SK-N-SH (cell line): ENCODE results near the gene CRIM1. TPM values are rescaled to one million over a fixed set of nuclear protein-coding genes. Genes with fewer than 3 reads are reported as not detected.

ENCODE experiments used
- CTCF ChIA-PET: fragments of 300-600, 350-600 bp; formaldehyde crosslinking; extraction: SDS; loops from one replicate; lab custom pipeline; 2021; lab: Yijun Ruan, JAX
- POLR2A ChIA-PET: fragments of 350-600 bp; sonication (Branson Sonifier 250); formaldehyde crosslinking; extraction: SDS; loops from one replicate; lab custom pipeline; 2020; ENCODE audit warnings: antibody characterized with exemption, inconsistent platforms; lab: Yijun Ruan, JAX
- DNase-seq: peaks from one replicate; pipeline ENCODE4 v3.0.0; 2012
- H2AFZ ChIP-seq: fragments of 200-600 bp; sonication (generic); 2 replicates; pipeline ENCODE4 v1.8.1; 2016; ENCODE audit warnings: antibody characterized with exemption, mild to moderate bottlenecking, low read depth
- H3F3A ChIP-seq: fragments of 200-600 bp; sonication (generic); replicated peaks from 2 replicates; pipeline ENCODE3; 2016; ENCODE audit warnings: antibody characterized with exemption, mild to moderate bottlenecking; ENCODE audit not compliant: insufficient read depth
- H3K27ac ChIP-seq, 2 experiments: fragments of 200-500 bp in 1 of 2; fragments of 200-600 bp in 1 of 2; sonication (Bioruptor generic) in 1 of 2; sonication (generic), shearing (Covaris generic) in 1 of 2; 2 replicates each; pipeline versions ENCODE4 v1.5.1 to v1.6.1; 2014 to 2016; ENCODE audit warnings: low read depth in 2 of 2, inconsistent platforms in 1 of 2, low read length in 1 of 2, mild to moderate bottlenecking in 1 of 2, mixed read lengths in 1 of 2
- H3K27me3 ChIP-seq: fragments of 200-600 bp; sonication (generic), shearing (Covaris generic); 2 replicates; pipeline ENCODE4 v1.6.1; 2016; ENCODE audit warnings: mixed run types; ENCODE audit not compliant: insufficient read depth
- H3K36me3 ChIP-seq, 2 experiments: fragments of 200-500 bp in 1 of 2; fragments of 200-600 bp in 1 of 2; sonication (Bioruptor generic) in 1 of 2; sonication (generic) in 1 of 2; replicated peaks in 1 of 2; 2 replicates each; pipeline versions ENCODE3 to v1.5.1; 2014 to 2016; ENCODE audit warnings: low read length in 1 of 2, mild to moderate bottlenecking in 1 of 2; ENCODE audit not compliant: insufficient read depth in 2 of 2, control insufficient read depth in 1 of 2
- H3K4me1 ChIP-seq, 2 experiments: fragments of 200-500 bp in 1 of 2; fragments of 200-600 bp in 1 of 2; sonication (Bioruptor generic) in 1 of 2; sonication (generic), shearing (Covaris generic) in 1 of 2; 2 replicates each; pipeline versions ENCODE4 v1.5.1 to v1.6.1; 2014 to 2016; ENCODE audit warnings: low read depth in 1 of 2, low read length in 1 of 2, mixed run types in 1 of 2; ENCODE audit not compliant: insufficient read depth in 2 of 2, control insufficient read depth in 1 of 2
- H3K4me2 ChIP-seq: fragments of 200-600 bp; sonication (generic), shearing (Covaris generic); 2 replicates; pipeline ENCODE4 v1.6.1; 2017; ENCODE audit warnings: mixed run types
- H3K4me3 ChIP-seq, 2 experiments: fragments of 200-500 bp in 1 of 2; fragments of 200-600 bp in 1 of 2; sonication (Bioruptor generic) in 1 of 2; sonication (generic), shearing (Covaris generic) in 1 of 2; 2 replicates each; pipeline versions ENCODE4 v1.5.1 to v1.8.1; 2014 to 2016; ENCODE audit warnings: low read depth in 2 of 2, inconsistent platforms in 1 of 2, low read length in 1 of 2, mild to moderate bottlenecking in 1 of 2, mixed read lengths in 1 of 2, moderate library complexity in 1 of 2
- H3K79me2 ChIP-seq: fragments of 200-600 bp; sonication (generic); 2 replicates; pipeline ENCODE4 v1.8.1; 2017; ENCODE audit warnings: mild to moderate bottlenecking; ENCODE audit not compliant: insufficient read depth
- H3K9ac ChIP-seq: fragments of 200-600 bp; sonication (generic); 2 replicates; pipeline ENCODE4 v1.6.1; 2017; ENCODE audit warnings: mixed run types
- H3K9me2 ChIP-seq: fragments of 200-600 bp; sonication (generic); 2 replicates; pipeline ENCODE4 v1.6.1; 2017; ENCODE audit warnings: mixed run types
- H3K9me3 ChIP-seq: fragments of 200-600 bp; sonication (generic); 2 replicates; pipeline ENCODE4 v1.6.1; 2017; ENCODE audit warnings: mixed run types, mild to moderate bottlenecking, moderate library complexity
- H4K20me1 ChIP-seq: fragments of 200-600 bp; sonication (generic); 2 replicates; pipeline ENCODE4 v1.6.1; 2017; ENCODE audit warnings: mild to moderate bottlenecking, mixed run types; ENCODE audit not compliant: insufficient read depth
- ELF1 ChIP-seq: IDR thresholded peaks from 2 replicates; pipeline ENCODE4 v1.4.0; 2012
- EP300 ChIP-seq, 2 experiments: IDR thresholded peaks; 2 replicates each; pipeline versions ENCODE4 v1.4.0 to v1.6.1; 2012; ENCODE audit warnings: borderline replicate concordance in 1 of 2, low read depth in 1 of 2, low read length in 1 of 2
- EZH2phosphoT487 ChIP-seq: fragments of 200-600 bp; sonication (generic); IDR thresholded peaks from 2 replicates; pipeline ENCODE4 v1.6.1; 2017; ENCODE audit warnings: low read depth, mixed run types, mild to moderate bottlenecking, antibody characterized with exemption, moderate library complexity, borderline replicate concordance
- FOSL2 ChIP-seq: IDR thresholded peaks from 2 replicates; pipeline ENCODE4 v1.4.0; 2012; ENCODE audit warnings: low read depth, mild to moderate bottlenecking, moderate library complexity, borderline replicate concordance
- FOXJ3 ChIP-seq: sonication (generic); formaldehyde crosslinking; IDR thresholded peaks from 2 replicates; pipeline ENCODE4 v1.5.1; 2020; ENCODE audit warnings: mild to moderate bottlenecking, missing genetic modification reagents
- FOXM1 ChIP-seq: IDR thresholded peaks from 2 replicates; pipeline ENCODE4 v1.4.0; 2012; ENCODE audit warnings: low read depth, mild to moderate bottlenecking
- GABPA ChIP-seq: IDR thresholded peaks from 2 replicates; pipeline ENCODE4 v1.4.0; 2012; ENCODE audit warnings: low read depth, mild to moderate bottlenecking
- MEF2A ChIP-seq: IDR thresholded peaks from 2 replicates; pipeline ENCODE4 v1.4.0; 2012; ENCODE audit warnings: low read depth, borderline replicate concordance
- MXI1 ChIP-seq: IDR thresholded peaks from 2 replicates; pipeline ENCODE4 v1.6.1; 2012; ENCODE audit warnings: mild to moderate bottlenecking, low read depth, low read length, improper control_type of control experiment
- POLR2AphosphoS5 ChIP-seq: IDR thresholded peaks from 2 replicates; pipeline ENCODE4 v1.6.1; 2012; ENCODE audit warnings: low read depth, low read length
- RCOR1 ChIP-seq: fragments of 150-350 bp; IDR thresholded peaks from 2 replicates; pipeline ENCODE4 v1.6.1; 2017; ENCODE audit warnings: antibody characterized with exemption, low read length
- RFX5 ChIP-seq: IDR thresholded peaks from 2 replicates; pipeline ENCODE4 v1.6.1; 2012; ENCODE audit warnings: mild to moderate bottlenecking, improper control_type of control experiment, low read length
- TEAD4 ChIP-seq: IDR thresholded peaks from 2 replicates; pipeline ENCODE4 v1.4.0; 2012; ENCODE audit warnings: mild to moderate bottlenecking, borderline replicate concordance; ENCODE audit not compliant: insufficient read depth
- YY1 ChIP-seq: IDR thresholded peaks from 2 replicates; pipeline ENCODE4 v1.4.0; 2012; ENCODE audit warnings: low read depth, mild to moderate bottlenecking
- WGBS: methylation state at CpG from one replicate; pipeline ENCODE4 v1.1.6; 2017; ENCODE audit warnings: low lambda C conversion rate; 5-methylcytosine and 5-hydroxymethylcytosine counted together
- polyA plus RNA-seq, 3 experiments: library from polyadenylated mRNA; depleted of rRNA; stranded (reverse); fragments of >200 nt; gene quantifications; 2 replicates each; pipeline ENCODE4 v1.2.3, GENCODE V29; 2012
- TF ChIP-seq, protein P1 (sequence below): fragments of 150-350 bp; IDR thresholded peaks from 2 replicates; pipeline ENCODE4 v1.6.1; 2016; ENCODE audit warnings: mild to moderate bottlenecking, low read depth, low read length
- TF ChIP-seq, protein P2 (sequence below): IDR thresholded peaks from 2 replicates; pipeline ENCODE4 v1.4.0; 2012; ENCODE audit warnings: low read depth, borderline replicate concordance
- TF ChIP-seq, protein P3 (sequence below): fragments of 200-600 bp; sonication (generic); IDR thresholded peaks from 2 replicates; pipeline ENCODE4 v1.6.1; 2017; ENCODE audit warnings: antibody characterized with exemption, mild to moderate bottlenecking, moderate library complexity
- TF ChIP-seq, protein P4 (sequence below): IDR thresholded peaks from 2 replicates; pipeline ENCODE4 v1.4.0; 2012; ENCODE audit warnings: low read depth
- TF ChIP-seq, protein P5 (sequence below): fragments of 150-350 bp; IDR thresholded peaks from 2 replicates; pipeline ENCODE4 v1.6.1; 2017; ENCODE audit warnings: antibody characterized with exemption, low read length, low read depth, borderline replicate concordance
- TF ChIP-seq, protein P6 (sequence below): IDR thresholded peaks from 2 replicates; pipeline ENCODE4 v1.6.1; 2012; ENCODE audit warnings: mild to moderate bottlenecking, low read depth, low read length, moderate library complexity

CRIM1 gene
- polyA plus RNA-seq, 1 of the 3 experiments (the other 2 are of a cell fraction): 244 TPM

DNA sequence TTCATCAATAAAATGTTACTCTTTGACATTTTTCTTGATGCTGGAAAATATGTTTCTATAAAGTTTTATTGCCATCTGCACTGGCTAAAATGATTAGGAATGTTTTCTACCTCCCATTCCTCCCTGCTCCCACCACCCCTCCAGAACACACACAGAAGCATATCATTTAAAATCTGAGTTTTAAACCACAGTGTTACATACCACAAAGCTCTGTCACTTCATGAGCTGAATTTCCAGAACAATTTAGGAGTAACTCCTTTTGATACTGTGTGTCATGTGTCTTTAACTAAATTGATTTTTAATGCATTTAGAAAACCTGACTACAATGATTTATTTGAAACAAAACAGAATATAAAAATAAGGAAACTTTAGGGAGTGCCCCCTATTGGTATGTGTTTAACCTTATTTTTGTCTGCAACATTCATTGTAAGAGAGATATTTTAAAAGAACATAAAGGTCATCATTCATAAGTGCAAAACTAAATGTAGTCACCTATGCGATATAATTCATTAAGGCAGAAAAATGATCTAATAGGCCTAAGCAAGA, 190.4 kb downstream of the CRIM1 start (continued):
- TF ChIP-seq, protein P1, sequence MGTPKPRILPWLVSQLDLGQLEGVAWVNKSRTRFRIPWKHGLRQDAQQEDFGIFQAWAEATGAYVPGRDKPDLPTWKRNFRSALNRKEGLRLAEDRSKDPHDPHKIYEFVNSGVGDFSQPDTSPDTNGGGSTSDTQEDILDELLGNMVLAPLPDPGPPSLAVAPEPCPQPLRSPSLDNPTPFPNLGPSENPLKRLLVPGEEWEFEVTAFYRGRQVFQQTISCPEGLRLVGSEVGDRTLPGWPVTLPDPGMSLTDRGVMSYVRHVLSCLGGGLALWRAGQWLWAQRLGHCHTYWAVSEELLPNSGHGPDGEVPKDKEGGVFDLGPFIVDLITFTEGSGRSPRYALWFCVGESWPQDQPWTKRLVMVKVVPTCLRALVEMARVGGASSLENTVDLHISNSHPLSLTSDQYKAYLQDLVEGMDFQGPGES: no peak
- no peak for TF ChIP-seq RCOR1
- TF ChIP-seq FOSL2: no peak; the same call in 1 of the 2 replicates
- no peak for TF ChIP-seq MXI1
- TF ChIP-seq FOXM1: no peak
- TF ChIP-seq, protein P2, sequence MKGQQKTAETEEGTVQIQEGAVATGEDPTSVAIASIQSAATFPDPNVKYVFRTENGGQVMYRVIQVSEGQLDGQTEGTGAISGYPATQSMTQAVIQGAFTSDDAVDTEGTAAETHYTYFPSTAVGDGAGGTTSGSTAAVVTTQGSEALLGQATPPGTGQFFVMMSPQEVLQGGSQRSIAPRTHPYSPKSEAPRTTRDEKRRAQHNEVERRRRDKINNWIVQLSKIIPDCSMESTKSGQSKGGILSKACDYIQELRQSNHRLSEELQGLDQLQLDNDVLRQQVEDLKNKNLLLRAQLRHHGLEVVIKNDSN: no peak
- TF ChIP-seq, protein P3, sequence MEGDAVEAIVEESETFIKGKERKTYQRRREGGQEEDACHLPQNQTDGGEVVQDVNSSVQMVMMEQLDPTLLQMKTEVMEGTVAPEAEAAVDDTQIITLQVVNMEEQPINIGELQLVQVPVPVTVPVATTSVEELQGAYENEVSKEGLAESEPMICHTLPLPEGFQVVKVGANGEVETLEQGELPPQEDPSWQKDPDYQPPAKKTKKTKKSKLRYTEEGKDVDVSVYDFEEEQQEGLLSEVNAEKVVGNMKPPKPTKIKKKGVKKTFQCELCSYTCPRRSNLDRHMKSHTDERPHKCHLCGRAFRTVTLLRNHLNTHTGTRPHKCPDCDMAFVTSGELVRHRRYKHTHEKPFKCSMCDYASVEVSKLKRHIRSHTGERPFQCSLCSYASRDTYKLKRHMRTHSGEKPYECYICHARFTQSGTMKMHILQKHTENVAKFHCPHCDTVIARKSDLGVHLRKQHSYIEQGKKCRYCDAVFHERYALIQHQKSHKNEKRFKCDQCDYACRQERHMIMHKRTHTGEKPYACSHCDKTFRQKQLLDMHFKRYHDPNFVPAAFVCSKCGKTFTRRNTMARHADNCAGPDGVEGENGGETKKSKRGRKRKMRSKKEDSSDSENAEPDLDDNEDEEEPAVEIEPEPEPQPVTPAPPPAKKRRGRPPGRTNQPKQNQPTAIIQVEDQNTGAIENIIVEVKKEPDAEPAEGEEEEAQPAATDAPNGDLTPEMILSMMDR: peak; percentile 53
- TF ChIP-seq, all 33 proteins: peak for 4

DNA sequence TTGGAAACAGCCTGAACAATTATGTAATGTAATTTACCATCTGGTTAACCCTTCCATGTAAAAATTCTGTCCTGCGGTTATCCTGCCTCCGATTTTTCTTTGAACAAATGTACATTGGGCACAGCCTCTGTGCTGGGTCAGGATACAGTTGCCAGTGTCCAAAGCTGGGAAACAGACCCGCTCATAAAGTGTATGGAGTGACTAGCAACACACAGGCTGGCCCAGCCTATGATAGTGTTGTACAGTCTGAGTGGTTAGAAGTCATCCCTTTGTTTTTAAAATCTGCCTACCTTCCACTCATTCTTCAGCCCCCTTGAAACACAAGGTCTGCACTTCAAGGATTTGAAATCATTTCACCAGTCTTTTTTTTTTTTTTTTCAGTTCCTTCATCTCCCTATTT, 192.3 kb downstream of the CRIM1 start:
- Histone ChIP-seq H3K36me3 (peaks cover 91 to 97% of the 10 kb centered on the region in 2 experiments), H3K79me2 (peaks cover 55% of the 10 kb centered on the region), H2AFZ (no peak overlapping the region), H3K9me2 (no peaks in the 10 kb centered on the region), H4K20me1 (no peaks in the 10 kb centered on the region), H3K9me3 (no peaks in the 10 kb centered on the region), H3K9ac (no peak overlapping the region), H3K4me2 (no peak overlapping the region), H3F3A (peaks cover 98% of the 10 kb centered on the region), H3K4me1 (peaks cover 4 to 6% of the 10 kb centered on the region in 2 experiments; a peak in 2 of 4 replicates), H3K27ac (peak overlapping the region in 1 of 2 experiments; percentile 98; a peak in 2 of 4 replicates), H3K4me3 (no peak overlapping the region), H3K27me3 (no peaks in the 10 kb centered on the region)
- no peak for DNase-seq
- POLR2A ChIA-PET: no interaction called here
- CTCF ChIA-PET: no interaction called here
- 91% methylated on average over 3 of the region's 3 CpGs for WGBS
- TF ChIP-seq EP300 (IDR thresholded peaks at IDR 0.05; ENCODE audit: borderline replicate concordance in 1 of 2, low read depth in 1 of 2, low read length in 1 of 2): no peak
- no peak for TF ChIP-seq FOXJ3 (CRISPR knock-in tag)
- TF ChIP-seq, protein P4, sequence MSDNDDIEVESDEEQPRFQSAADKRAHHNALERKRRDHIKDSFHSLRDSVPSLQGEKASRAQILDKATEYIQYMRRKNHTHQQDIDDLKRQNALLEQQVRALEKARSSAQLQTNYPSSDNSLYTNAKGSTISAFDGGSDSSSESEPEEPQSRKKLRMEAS: no peak
- TF ChIP-seq MEF2A: no peak
- TF ChIP-seq MXI1: no peak
- TF ChIP-seq ELF1: no peak
- no peak for TF ChIP-seq POLR2AphosphoS5
- TF ChIP-seq EZH2phosphoT487: no peak
- no peak for TF ChIP-seq RCOR1
- no peak for TF ChIP-seq TEAD4
- no peak for TF ChIP-seq FOXM1
- no peak for TF ChIP-seq YY1
- TF ChIP-seq, protein P5, sequence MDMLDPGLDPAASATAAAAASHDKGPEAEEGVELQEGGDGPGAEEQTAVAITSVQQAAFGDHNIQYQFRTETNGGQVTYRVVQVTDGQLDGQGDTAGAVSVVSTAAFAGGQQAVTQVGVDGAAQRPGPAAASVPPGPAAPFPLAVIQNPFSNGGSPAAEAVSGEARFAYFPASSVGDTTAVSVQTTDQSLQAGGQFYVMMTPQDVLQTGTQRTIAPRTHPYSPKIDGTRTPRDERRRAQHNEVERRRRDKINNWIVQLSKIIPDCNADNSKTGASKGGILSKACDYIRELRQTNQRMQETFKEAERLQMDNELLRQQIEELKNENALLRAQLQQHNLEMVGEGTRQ: no peak
- TF ChIP-seq, protein P6, sequence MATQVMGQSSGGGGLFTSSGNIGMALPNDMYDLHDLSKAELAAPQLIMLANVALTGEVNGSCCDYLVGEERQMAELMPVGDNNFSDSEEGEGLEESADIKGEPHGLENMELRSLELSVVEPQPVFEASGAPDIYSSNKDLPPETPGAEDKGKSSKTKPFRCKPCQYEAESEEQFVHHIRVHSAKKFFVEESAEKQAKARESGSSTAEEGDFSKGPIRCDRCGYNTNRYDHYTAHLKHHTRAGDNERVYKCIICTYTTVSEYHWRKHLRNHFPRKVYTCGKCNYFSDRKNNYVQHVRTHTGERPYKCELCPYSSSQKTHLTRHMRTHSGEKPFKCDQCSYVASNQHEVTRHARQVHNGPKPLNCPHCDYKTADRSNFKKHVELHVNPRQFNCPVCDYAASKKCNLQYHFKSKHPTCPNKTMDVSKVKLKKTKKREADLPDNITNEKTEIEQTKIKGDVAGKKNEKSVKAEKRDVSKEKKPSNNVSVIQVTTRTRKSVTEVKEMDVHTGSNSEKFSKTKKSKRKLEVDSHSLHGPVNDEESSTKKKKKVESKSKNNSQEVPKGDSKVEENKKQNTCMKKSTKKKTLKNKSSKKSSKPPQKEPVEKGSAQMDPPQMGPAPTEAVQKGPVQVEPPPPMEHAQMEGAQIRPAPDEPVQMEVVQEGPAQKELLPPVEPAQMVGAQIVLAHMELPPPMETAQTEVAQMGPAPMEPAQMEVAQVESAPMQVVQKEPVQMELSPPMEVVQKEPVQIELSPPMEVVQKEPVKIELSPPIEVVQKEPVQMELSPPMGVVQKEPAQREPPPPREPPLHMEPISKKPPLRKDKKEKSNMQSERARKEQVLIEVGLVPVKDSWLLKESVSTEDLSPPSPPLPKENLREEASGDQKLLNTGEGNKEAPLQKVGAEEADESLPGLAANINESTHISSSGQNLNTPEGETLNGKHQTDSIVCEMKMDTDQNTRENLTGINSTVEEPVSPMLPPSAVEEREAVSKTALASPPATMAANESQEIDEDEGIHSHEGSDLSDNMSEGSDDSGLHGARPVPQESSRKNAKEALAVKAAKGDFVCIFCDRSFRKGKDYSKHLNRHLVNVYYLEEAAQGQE: no peak
- no peak for TF ChIP-seq GABPA
- TF ChIP-seq RFX5: no peak
